A673 (cell line): ENCODE data around the gene WSB2. TPM values are rescaled to one million over a fixed set of nuclear protein-coding genes. Genes with fewer than 3 reads are reported as not detected.

Source experiments
- BruUV-seq: library from RNA; stranded (reverse); fragments of 400-500 nt; replicated peaks from 2 replicates; lab custom pipeline; 2021; lab: Mats Ljungman, UMichigan
- CTCF ChIA-PET: fragments of 300-600 bp; sonication (Branson Sonifier 250); formaldehyde crosslinking; loops from one replicate; lab custom pipeline; 2022; ENCODE audit warnings: antibody characterized with exemption; lab: Charles Lee
- POLR2A ChIA-PET: fragments of 300-600 bp; sonication (Branson Sonifier 250); formaldehyde crosslinking; loops from one replicate; lab custom pipeline; 2022; ENCODE audit warnings: antibody characterized with exemption; ENCODE audit not compliant: low non-redundant PET; lab: Charles Lee
- DNase-seq: peaks from one replicate; pipeline ENCODE4 v3.0.0-alpha.2; 2015; ENCODE audit warnings: low spot score
- H3K27ac ChIP-seq: fragments of 200-600 bp; sonication (generic); 2 replicates; pipeline ENCODE4 v1.5.1; 2016; ENCODE audit warnings: mixed run types, low read depth, mild to moderate bottlenecking, mixed read lengths, antibody characterized with exemption, low read length; ENCODE audit not compliant: poor library complexity, severe bottlenecking
- H3K27me3 ChIP-seq: fragments of 200-600 bp; sonication (generic); replicated peaks from 2 replicates; pipeline ENCODE4 v1.6.1; 2017; ENCODE audit warnings: mixed run types, low read depth, mild to moderate bottlenecking, mixed read lengths, antibody characterized with exemption, low read length; ENCODE audit not compliant: insufficient read depth, poor library complexity
- H3K36me3 ChIP-seq: fragments of 200-600 bp; sonication (generic); 2 replicates; pipeline ENCODE4 v1.6.1; 2016; ENCODE audit warnings: mixed run types, mild to moderate bottlenecking, mixed read lengths, antibody characterized with exemption, low read length; ENCODE audit not compliant: insufficient read depth, poor library complexity, severe bottlenecking
- H3K4me1 ChIP-seq: fragments of 200-600 bp; sonication (generic); 2 replicates; pipeline ENCODE4 v1.6.1; 2017; ENCODE audit warnings: mixed run types, mild to moderate bottlenecking, mixed read lengths, antibody characterized with exemption, low read length; ENCODE audit not compliant: insufficient read depth, poor library complexity, severe bottlenecking
- H3K4me3 ChIP-seq: fragments of 200-600 bp; sonication (generic); 2 replicates; pipeline ENCODE4 v1.5.1; 2016; ENCODE audit warnings: low read depth, mixed run types, mild to moderate bottlenecking, mixed read lengths, low read length; ENCODE audit not compliant: poor library complexity, severe bottlenecking
- H3K9me3 ChIP-seq: fragments of 200-600 bp; sonication (generic); 2 replicates; pipeline ENCODE4 v1.6.1; 2016; ENCODE audit warnings: mixed run types, low read depth, mild to moderate bottlenecking, mixed read lengths, antibody characterized with exemption, low read length; ENCODE audit not compliant: poor library complexity, severe bottlenecking
- CTCF ChIP-seq: fragments of 300-800, 200-600 bp; sonication (generic); conservative IDR thresholded peaks from 2 replicates; pipeline ENCODE4 v1.5.1; 2017; ENCODE audit warnings: low read depth, mild to moderate bottlenecking, antibody characterized with exemption, low read length, moderate library complexity, mixed read lengths
- EZH2 ChIP-seq: fragments of 200-600 bp; sonication (generic); IDR thresholded peaks from 2 replicates; pipeline ENCODE4 v1.6.1; 2017; ENCODE audit warnings: borderline replicate concordance, low read depth, mild to moderate bottlenecking, mixed read lengths, antibody characterized with exemption, low read length; ENCODE audit not compliant: poor library complexity, severe bottlenecking
- intact Hi-C: fragments of 100-400 bp; cut with micrococcal nuclease; formaldehyde crosslinking; loops from one replicate; pipeline ENCODE4 v1.10.0; 2022; ENCODE audit not compliant: unreplicated experiment
- total RNA-seq: library from RNA; stranded (reverse); gene quantifications from 2 replicates; pipeline ENCODE4 v1.2.3, GENCODE V29; 2021

Gene WSB2
- total RNA-seq, 1 experiment from 2014 or later = 122 TPM

DNA sequence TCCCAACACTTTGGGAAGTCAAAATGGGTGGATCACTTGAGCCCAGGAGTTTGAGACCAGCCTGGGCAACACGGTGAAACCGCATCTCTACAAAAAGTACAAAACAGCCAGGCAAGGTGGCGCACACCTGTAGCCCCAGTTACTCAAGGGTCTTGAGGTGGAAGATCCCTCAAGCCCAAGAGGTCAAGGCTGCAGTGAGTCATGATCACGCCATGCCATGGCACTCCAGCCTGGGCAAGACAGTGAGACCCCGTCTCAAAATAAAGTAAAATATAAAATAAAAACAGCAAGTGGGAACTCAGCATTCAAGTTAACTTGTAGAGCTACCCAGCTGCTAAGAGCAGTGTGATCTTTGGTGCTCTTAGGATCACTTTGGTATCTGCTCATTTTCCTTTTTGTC, 31.8 kb downstream of the WSB2 start:
- no TSS peak for BruUV-seq
- H3K4me1 ChIP-seq = no peaks in the 10 kb centered on the region
- H3K36me3 ChIP-seq = peaks cover 93% of the 10 kb centered on the region
- POLR2A ChIA-PET = no interaction called here
- H3K27me3 ChIP-seq = no peaks in the 10 kb centered on the region
- H3K4me3 ChIP-seq = no peak overlapping the region
- TF ChIP-seq CTCF (no peak), EZH2 (no peak)
- intact Hi-C loops = no loop called here
- DNase-seq = no peak
- no peak overlapping the region for H3K27ac ChIP-seq
- no peaks in the 10 kb centered on the region for H3K9me3 ChIP-seq
- CTCF ChIA-PET = no interaction called here

- no TSS peak for BruUV-seq
- peaks cover 81% of the 10 kb centered on the region for H3K36me3 ChIP-seq
These were observed 35.8 kb downstream of the WSB2 start for GRCh38 chr12:118025168-118025567.

DNA sequence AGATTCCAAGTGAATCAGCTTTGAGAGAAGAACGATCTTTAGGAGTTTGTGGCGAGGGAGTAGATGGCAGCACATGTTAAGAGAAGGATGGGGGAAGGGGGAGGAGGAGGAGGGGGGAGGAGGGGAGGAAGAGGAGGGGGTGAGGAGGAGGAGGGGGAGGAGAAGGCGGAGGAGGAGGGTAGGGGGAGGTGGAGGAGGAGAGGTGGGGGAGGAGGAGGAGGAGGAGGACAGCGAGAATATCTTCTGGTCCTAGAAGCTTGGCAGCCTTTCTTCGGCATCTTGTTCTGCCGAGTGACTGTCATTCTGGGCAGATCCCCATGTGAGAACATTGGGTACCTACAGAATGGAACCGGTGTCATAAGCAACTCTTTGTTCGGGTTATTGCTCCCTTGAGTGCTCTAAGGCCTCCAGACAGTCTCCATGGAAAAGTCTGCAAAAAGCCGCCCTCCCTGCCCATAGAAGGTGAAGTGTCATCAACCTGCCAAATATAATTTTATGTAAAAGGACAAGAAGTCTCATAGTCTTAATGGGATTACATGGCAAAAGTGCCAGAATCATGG, 37.6 kb downstream of the WSB2 start:
- intact Hi-C loops = no loop called here
- Histone ChIP-seq H3K9me3 (no peaks in the 10 kb centered on the region), H3K4me1 (no peaks in the 10 kb centered on the region), H3K27ac (no peak overlapping the region), H3K27me3 (no peaks in the 10 kb centered on the region), H3K4me3 (no peak overlapping the region), H3K36me3 (peaks cover 80% of the 10 kb centered on the region)
- ChIA-PET CTCF (no interaction called here), POLR2A (interaction anchor here (0.6 kb wide), 1 partner anchor 10 kb away, joined by 15 read pairs; no protein-coding TSS in a partner anchor)
- DNase-seq = no peak
- no peak for TF ChIP-seq EZH2
- no peak for TF ChIP-seq CTCF
- BruUV-seq = no TSS peak

More at GRCh38 chr12:118025168-118025567, 35.8 kb downstream of the WSB2 start:
- no peak for DNase-seq
- Histone ChIP-seq H3K27me3 (no peaks in the 10 kb centered on the region), H3K4me3 (no peak overlapping the region), H3K27ac (no peak overlapping the region), H3K9me3 (no peaks in the 10 kb centered on the region), H3K4me1 (no peaks in the 10 kb centered on the region)
- CTCF ChIA-PET = no interaction called here
- no peak for TF ChIP-seq EZH2
- TF ChIP-seq CTCF = no peak
- POLR2A ChIA-PET = no interaction called here
- intact Hi-C loops = no loop called here
